Ishikawa (cell line): Measurements from ENCODE around the gene CCDC47.
A peak's percentile ranks its signal among the peaks of the same experiment; 100 is the strongest.

Experiments used
- CEBPB ChIP-seq: IDR thresholded peaks from 2 replicates; pipeline ENCODE4 v1.6.1; 2012
- CREB1 ChIP-seq: IDR thresholded peaks from 2 replicates; pipeline ENCODE4 v1.6.1; 2012; ENCODE audit warnings: low read depth
- EGR1 ChIP-seq: IDR thresholded peaks from 2 replicates; pipeline ENCODE4 v1.6.1; 2012
- EP300 ChIP-seq: IDR thresholded peaks from 2 replicates; pipeline ENCODE4 v1.6.1; 2012; ENCODE audit warnings: borderline replicate concordance
- FOXM1 ChIP-seq: IDR thresholded peaks from 2 replicates; pipeline ENCODE4 v1.6.1; 2012; ENCODE audit warnings: low read depth, borderline replicate concordance
- NFIC ChIP-seq: IDR thresholded peaks from 2 replicates; pipeline ENCODE4 v1.6.1; 2012
- RAD21 ChIP-seq: IDR thresholded peaks from 2 replicates; pipeline ENCODE4 v1.6.1; 2012; ENCODE audit warnings: low read depth
- TAF1 ChIP-seq: IDR thresholded peaks from 2 replicates; pipeline ENCODE4 v1.6.1; 2012; ENCODE audit warnings: low read depth, mild to moderate bottlenecking
- TCF12 ChIP-seq: IDR thresholded peaks from 2 replicates; pipeline ENCODE4 v1.6.1; 2012; ENCODE audit warnings: low read depth
- TEAD4 ChIP-seq: IDR thresholded peaks from 2 replicates; pipeline ENCODE4 v1.6.1; 2012
- YY1 ChIP-seq: IDR thresholded peaks from 2 replicates; pipeline ENCODE4 v1.6.1; 2012; ENCODE audit warnings: low read depth
- ZBTB7A ChIP-seq: IDR thresholded peaks from 2 replicates; pipeline ENCODE4 v1.6.1; 2012; ENCODE audit warnings: low read depth
- TF ChIP-seq, protein P1 (sequence below): IDR thresholded peaks from 2 replicates; pipeline ENCODE4 v1.6.1; 2012; ENCODE audit warnings: low read depth, mild to moderate bottlenecking
- TF ChIP-seq, protein P2 (sequence below): IDR thresholded peaks from 2 replicates; pipeline ENCODE4 v1.6.1; 2012
- TF ChIP-seq, protein P3 (sequence below): IDR thresholded peaks from 2 replicates; pipeline ENCODE4 v1.6.1; 2012

The CCDC47 gene, protein sequence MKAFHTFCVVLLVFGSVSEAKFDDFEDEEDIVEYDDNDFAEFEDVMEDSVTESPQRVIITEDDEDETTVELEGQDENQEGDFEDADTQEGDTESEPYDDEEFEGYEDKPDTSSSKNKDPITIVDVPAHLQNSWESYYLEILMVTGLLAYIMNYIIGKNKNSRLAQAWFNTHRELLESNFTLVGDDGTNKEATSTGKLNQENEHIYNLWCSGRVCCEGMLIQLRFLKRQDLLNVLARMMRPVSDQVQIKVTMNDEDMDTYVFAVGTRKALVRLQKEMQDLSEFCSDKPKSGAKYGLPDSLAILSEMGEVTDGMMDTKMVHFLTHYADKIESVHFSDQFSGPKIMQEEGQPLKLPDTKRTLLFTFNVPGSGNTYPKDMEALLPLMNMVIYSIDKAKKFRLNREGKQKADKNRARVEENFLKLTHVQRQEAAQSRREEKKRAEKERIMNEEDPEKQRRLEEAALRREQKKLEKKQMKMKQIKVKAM

DNA sequence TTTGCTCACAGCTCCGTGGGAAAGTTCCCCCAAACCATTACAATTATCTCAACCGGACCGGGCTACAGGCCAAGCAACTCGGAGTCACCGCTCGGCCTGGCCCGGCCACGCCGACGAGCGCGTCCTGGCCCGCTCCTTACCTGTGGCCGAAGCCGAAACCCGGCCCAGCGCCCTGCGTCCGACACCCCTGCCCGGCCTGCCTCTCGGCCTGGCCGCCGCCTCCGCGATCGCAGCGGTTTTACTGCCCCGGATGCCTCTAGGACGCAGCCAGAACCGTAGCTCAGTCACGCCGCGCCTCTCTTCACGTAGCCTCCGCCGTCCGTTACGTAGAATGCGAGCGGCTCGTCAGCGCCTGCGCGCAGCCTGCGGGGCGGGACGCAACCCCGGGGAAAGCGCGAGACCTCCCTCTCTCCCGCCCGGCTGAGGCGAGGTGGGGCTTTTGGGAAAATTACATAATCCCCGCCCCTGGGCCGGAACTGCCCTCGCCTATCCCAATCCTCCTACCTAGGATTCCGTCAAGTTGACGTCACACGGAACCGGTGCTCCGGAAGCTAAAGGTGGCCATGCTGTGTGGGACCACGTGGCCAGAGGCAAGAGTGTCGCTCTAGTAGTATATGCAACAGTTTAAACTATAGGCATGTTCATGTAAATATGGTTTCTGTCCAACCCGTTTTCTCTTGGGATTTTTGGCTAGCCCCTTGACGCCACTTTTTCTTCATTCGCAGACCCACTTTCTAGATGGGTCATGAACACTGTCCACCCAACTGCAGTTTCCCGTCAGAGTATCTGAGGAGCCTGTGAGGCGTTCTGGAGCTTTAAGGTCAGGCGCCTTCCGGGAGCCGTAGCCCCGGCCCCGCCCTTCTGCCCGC lies at the start of gene CCDC47:
Gene CCDC47 (minus strand): TSS at position 326 of the 869 bp plus-strand sequence. CDS start 7,422 bp downstream, outside the sequence.
- TF ChIP-seq RAD21 (no peak), FOXM1 (no peak), CREB1 (peak; percentile 95), EGR1 (peak; percentile 29; the same call in 1 of the 2 replicates), EP300 (no peak), CEBPB (peak; percentile 60), ZBTB7A (no peak), TCF12 (peak; percentile 21; the same call in 1 of the 2 replicates), YY1 (peak; percentile 97), TEAD4 (no peak), NFIC (no peak; the same call in 1 of the 2 replicates), TAF1 (peak; percentile 90)
- TF ChIP-seq, protein P1, sequence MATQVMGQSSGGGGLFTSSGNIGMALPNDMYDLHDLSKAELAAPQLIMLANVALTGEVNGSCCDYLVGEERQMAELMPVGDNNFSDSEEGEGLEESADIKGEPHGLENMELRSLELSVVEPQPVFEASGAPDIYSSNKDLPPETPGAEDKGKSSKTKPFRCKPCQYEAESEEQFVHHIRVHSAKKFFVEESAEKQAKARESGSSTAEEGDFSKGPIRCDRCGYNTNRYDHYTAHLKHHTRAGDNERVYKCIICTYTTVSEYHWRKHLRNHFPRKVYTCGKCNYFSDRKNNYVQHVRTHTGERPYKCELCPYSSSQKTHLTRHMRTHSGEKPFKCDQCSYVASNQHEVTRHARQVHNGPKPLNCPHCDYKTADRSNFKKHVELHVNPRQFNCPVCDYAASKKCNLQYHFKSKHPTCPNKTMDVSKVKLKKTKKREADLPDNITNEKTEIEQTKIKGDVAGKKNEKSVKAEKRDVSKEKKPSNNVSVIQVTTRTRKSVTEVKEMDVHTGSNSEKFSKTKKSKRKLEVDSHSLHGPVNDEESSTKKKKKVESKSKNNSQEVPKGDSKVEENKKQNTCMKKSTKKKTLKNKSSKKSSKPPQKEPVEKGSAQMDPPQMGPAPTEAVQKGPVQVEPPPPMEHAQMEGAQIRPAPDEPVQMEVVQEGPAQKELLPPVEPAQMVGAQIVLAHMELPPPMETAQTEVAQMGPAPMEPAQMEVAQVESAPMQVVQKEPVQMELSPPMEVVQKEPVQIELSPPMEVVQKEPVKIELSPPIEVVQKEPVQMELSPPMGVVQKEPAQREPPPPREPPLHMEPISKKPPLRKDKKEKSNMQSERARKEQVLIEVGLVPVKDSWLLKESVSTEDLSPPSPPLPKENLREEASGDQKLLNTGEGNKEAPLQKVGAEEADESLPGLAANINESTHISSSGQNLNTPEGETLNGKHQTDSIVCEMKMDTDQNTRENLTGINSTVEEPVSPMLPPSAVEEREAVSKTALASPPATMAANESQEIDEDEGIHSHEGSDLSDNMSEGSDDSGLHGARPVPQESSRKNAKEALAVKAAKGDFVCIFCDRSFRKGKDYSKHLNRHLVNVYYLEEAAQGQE = no peak
- TF ChIP-seq, protein P2, sequence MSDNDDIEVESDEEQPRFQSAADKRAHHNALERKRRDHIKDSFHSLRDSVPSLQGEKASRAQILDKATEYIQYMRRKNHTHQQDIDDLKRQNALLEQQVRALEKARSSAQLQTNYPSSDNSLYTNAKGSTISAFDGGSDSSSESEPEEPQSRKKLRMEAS = peak; percentile 100
- TF ChIP-seq, protein P3, sequence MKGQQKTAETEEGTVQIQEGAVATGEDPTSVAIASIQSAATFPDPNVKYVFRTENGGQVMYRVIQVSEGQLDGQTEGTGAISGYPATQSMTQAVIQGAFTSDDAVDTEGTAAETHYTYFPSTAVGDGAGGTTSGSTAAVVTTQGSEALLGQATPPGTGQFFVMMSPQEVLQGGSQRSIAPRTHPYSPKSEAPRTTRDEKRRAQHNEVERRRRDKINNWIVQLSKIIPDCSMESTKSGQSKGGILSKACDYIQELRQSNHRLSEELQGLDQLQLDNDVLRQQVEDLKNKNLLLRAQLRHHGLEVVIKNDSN = peak; percentile 97

DNA sequence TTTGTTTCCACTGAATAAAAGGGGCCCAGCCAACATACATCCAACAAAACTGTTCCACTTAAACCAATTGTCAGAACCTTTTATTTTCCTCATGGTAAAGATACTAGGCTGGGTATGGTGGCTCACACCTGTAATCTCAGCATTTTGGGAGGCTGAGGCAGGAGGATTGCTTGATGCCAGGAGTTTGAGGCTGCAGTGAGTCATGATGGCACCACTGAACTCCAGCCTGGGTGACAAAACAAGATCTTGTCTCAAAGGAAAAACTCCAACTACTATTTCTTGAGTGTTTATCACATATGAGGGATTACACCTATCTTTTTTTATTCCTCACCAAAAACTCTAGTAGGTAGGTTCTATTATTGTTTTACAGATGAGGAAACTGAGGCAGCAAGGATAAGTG lies 49.1 kb upstream of the CCDC47 start:
- TF ChIP-seq CREB1 = no peak
- TF ChIP-seq TEAD4 = no peak
- TF ChIP-seq TCF12 = no peak
- TF ChIP-seq CEBPB = no peak
- no peak for TF ChIP-seq YY1
- TF ChIP-seq ZBTB7A = no peak

DNA sequence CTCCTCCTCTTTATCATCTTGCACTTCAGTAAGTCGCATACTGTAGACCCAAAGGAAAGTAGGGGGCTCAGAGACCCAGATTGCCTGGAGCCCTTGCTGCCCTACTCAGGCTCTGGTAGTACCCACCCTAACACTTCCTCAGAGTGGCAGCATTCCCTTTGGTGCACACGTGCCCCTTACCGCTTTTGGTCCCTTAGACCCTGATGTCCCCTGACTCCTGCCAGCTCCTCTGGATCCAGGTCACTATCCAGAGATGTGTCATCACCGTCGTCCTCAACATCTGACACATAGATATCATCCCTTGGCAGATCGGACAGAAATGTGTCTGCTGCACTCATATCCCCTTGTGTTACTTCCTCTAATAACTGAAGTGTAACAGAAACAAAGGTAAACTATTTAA lies 48.4 kb upstream of the CCDC47 start:
- TF ChIP-seq, protein P3 = no peak
- TF ChIP-seq, protein P1 = no peak
- TF ChIP-seq NFIC = no peak
- TF ChIP-seq, protein P2 = no peak
- no peak for TF ChIP-seq FOXM1
- no peak for TF ChIP-seq TAF1
- no peak for TF ChIP-seq YY1
- no peak for TF ChIP-seq EP300

- TF ChIP-seq, protein P3 = no peak
- TF ChIP-seq FOXM1 = no peak
Observed at GRCh38 chr17:63820963-63821561, 47.7 kb upstream of the CCDC47 start.
